ENCODE results near the gene STYK1.

Gene STYK1
- total RNA-seq, result 0 to 0.16 (median 0.02) reads per million in 18 experiments

- DNase-seq, result peak; percentile 9 to 31
Measured at GRCh38 chr12:10673659-10674384, at the start of gene STYK1. STYK1 (minus strand) TSS chr12:10674052; CDS start chr12:10634618, 39,434 bp downstream.

GRCh38 chr12:10722905-10723746 lies 49.3 kb upstream of the STYK1 start, which contains the start of gene YBX3:
YBX3 (minus strand) TSS chr12:10723323; CDS start chr12:10723111, 212 bp downstream.
- DNase-seq, result peak; percentile 79 to 83

- peak; percentile 21 to 52 for DNase-seq
Measured at GRCh38 chr12:10722502-10722904, 48.7 kb upstream of the STYK1 start.

GRCh38 chr12:10721651-10722501 lies 48.0 kb upstream of the STYK1 start:
- DNase-seq, result peak; percentile 91 to 96

- no peak for DNase-seq
Measured at GRCh38 chr12:10720974-10721650, 47.3 kb upstream of the STYK1 start.

GRCh38 chr12:10719482-10719881 lies 45.6 kb upstream of the STYK1 start:
- no peak for DNase-seq

- peak in 1 of 2 donors; percentile 42 for DNase-seq
Measured at GRCh38 chr12:10718279-10718821, 44.5 kb upstream of the STYK1 start.

GRCh38 chr12:10717410-10717809 lies 43.6 kb upstream of the STYK1 start:
- DNase-seq, result no peak

GRCh38 chr12:10716704-10717315 lies 43.0 kb upstream of the STYK1 start:
- DNase-seq, result no peak

- DNase-seq, result no peak
Measured at GRCh38 chr12:10716277-10716676, 42.4 kb upstream of the STYK1 start.

GRCh38 chr12:10715491-10715890 lies 41.6 kb upstream of the STYK1 start:
- no peak for DNase-seq

- no peak for DNase-seq
Measured at GRCh38 chr12:10709808-10710207, 36.0 kb upstream of the STYK1 start.

GRCh38 chr12:10708862-10709261 lies 35.0 kb upstream of the STYK1 start:
- DNase-seq, result no peak

GRCh38 chr12:10705655-10706054 lies 31.8 kb upstream of the STYK1 start:
- DNase-seq, result no peak

GRCh38 chr12:10701843-10702242 lies 28.0 kb upstream of the STYK1 start:
- no peak for DNase-seq

- DNase-seq, result no peak
Measured at GRCh38 chr12:10701131-10701681, 27.4 kb upstream of the STYK1 start.

- DNase-seq, result no peak
Measured at GRCh38 chr12:10700581-10700980, 26.7 kb upstream of the STYK1 start.

- DNase-seq, result no peak
Measured at GRCh38 chr12:10697862-10698261, 24.0 kb upstream of the STYK1 start.

GRCh38 chr12:10697156-10697555 lies 23.3 kb upstream of the STYK1 start:
- no peak for DNase-seq

GRCh38 chr12:10690906-10691305 lies 17.1 kb upstream of the STYK1 start:
- no peak for DNase-seq

GRCh38 chr12:10689146-10689545 lies 15.3 kb upstream of the STYK1 start:
- no peak for DNase-seq

Data from inflammatory macrophage (primary cell).